GM12878 (cell line): ENCODE measurements around the gene ESYT2.

Source experiments
- EP300 ChIP-seq, 2 experiments: fragments of 150-350 bp in 1 of 2; IDR thresholded peaks; 2 replicates each; pipeline ENCODE4 v1.6.1; 2011 to 2012; ENCODE audit warnings: low read depth in 2 of 2, low read length in 2 of 2, borderline replicate concordance in 1 of 2, improper control_type of control experiment in 1 of 2, inconsistent platforms in 1 of 2; ENCODE audit not compliant: control insufficient read depth in 1 of 2
- POLR2A ChIP-seq: IDR thresholded peaks from 2 replicates; pipeline ENCODE4 v1.6.1; 2011; ENCODE audit warnings: low read depth, mild to moderate bottlenecking, low read length
- POLR2AphosphoS5 ChIP-seq: IDR thresholded peaks from 2 replicates; pipeline ENCODE4 v1.6.1; 2011; ENCODE audit warnings: mild to moderate bottlenecking, low read length, inconsistent platforms
- RB1 ChIP-seq: fragments of 450-650 bp; formaldehyde crosslinking; IDR thresholded peaks from 2 replicates; pipeline ENCODE4 v1.6.1; 2017; ENCODE audit warnings: mild to moderate bottlenecking, borderline replicate concordance
- SMC3 ChIP-seq: IDR thresholded peaks from 2 replicates; pipeline ENCODE4 v1.6.1; 2011; ENCODE audit warnings: low read length, improper control_type of control experiment, borderline replicate concordance
- TF ChIP-seq, protein P1 (sequence below), 3 experiments: IDR thresholded peaks in 2 of 3; conservative IDR thresholded peaks in 1 of 3; 2 replicates each; pipeline ENCODE4 v1.5.1; 2011; ENCODE audit warnings: low read depth in 3 of 3, low read length in 3 of 3, mild to moderate bottlenecking in 3 of 3, control low read depth in 2 of 3, moderate library complexity in 2 of 3, inconsistent platforms in 1 of 3, mixed read lengths in 1 of 3; ENCODE audit not compliant: control insufficient read depth in 2 of 3, insufficient read depth in 1 of 3; ENCODE audit errors: extremely low read depth in 1 of 3

DNA sequence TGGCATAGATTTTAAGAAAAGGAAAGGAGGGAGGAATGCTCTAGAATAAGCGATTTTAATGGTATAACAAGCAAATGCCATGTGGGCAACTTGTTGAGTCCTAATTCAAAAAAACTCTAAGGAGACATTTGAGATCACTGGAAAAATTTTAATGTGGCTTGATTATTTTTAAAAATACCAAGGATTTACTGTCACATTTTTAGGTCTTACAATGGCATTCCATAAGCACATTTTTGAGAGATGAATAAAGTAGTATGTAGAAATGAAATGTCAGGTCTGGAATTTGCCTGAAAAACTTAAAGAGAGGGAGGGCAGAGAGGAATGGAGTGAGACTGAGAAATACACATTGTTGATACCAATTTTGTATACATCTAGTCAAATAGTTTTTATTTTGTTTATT lies 145.0 kb downstream of the ESYT2 start:
- TF ChIP-seq EP300 (IDR thresholded peaks at IDR 0.05; ENCODE audit: borderline replicate concordance in 1 of 2, control insufficient read depth in 1 of 2, low read depth in 2 of 2, low read length in 2 of 2) (no peak), SMC3 (no peak), POLR2A (no peak), POLR2AphosphoS5 (no peak), RB1 (no peak)
- TF ChIP-seq, protein P1, sequence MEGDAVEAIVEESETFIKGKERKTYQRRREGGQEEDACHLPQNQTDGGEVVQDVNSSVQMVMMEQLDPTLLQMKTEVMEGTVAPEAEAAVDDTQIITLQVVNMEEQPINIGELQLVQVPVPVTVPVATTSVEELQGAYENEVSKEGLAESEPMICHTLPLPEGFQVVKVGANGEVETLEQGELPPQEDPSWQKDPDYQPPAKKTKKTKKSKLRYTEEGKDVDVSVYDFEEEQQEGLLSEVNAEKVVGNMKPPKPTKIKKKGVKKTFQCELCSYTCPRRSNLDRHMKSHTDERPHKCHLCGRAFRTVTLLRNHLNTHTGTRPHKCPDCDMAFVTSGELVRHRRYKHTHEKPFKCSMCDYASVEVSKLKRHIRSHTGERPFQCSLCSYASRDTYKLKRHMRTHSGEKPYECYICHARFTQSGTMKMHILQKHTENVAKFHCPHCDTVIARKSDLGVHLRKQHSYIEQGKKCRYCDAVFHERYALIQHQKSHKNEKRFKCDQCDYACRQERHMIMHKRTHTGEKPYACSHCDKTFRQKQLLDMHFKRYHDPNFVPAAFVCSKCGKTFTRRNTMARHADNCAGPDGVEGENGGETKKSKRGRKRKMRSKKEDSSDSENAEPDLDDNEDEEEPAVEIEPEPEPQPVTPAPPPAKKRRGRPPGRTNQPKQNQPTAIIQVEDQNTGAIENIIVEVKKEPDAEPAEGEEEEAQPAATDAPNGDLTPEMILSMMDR (IDR thresholded peaks at IDR 0.05 in 2 of 3, conservative IDR thresholded peaks at IDR 0.05 in 1 of 3; ENCODE audit: control insufficient read depth in 2 of 3, extremely low read depth in 1 of 3, insufficient read depth in 1 of 3, low read depth in 3 of 3, low read length in 3 of 3), result no peak
